Measurements from ENCODE around the gene PERM1. TPM values are rescaled to one million over a fixed set of nuclear protein-coding genes. Genes with fewer than 3 reads are reported as not detected.
"Not testable (repeated sequence)": the region's sequence is repeated elsewhere in the genome, so short reads cannot be mapped to it uniquely, and the experiment has no call there.

The PERM1 gene
- total and polyA plus RNA-seq, 2 experiments from 2014 or later, result 0.45 TPM; not detected in 1

GRCh38 chr1:1011396-1011949 lies 29.6 kb upstream of the PERM1 start:
- Histone ChIP-seq H2AFZ (no peak overlapping the region), H3K9me3 (ENCODE audit: low read depth) (no peaks in the 10 kb centered on the region), H3K4me1 (ENCODE audit: insufficient read depth) (peaks cover 4% of the 10 kb centered on the region; the same call in 1 of the 2 replicates), H4K20me1 (ENCODE audit: insufficient read depth) (no peaks in the 10 kb centered on the region), H3K4me3 (no peak overlapping the region), H3K9ac (no peak overlapping the region), H3F3A (ENCODE audit: insufficient read depth) (no peaks in the 10 kb centered on the region), H3K79me2 (ENCODE audit: insufficient read depth) (no peaks in the 10 kb centered on the region), H3K36me3 (ENCODE audit: low read depth) (no peaks in the 10 kb centered on the region), H3K27me3 (replicated peaks; ENCODE audit: insufficient read depth) (no peaks in the 10 kb centered on the region), H3K27ac (no peak overlapping the region), H3K4me2 (ENCODE audit: unreplicated experiment) (no peak overlapping the region), H3K9me2 (ENCODE audit: insufficient read depth) (no peaks in the 10 kb centered on the region)
- in situ Hi-C loops (cut with MboI), result no loop called here
- DNase-seq, result no peak
- 83 to 87% methylated on average over 14 of the region's 14 CpGs for WGBS, 2 experiments (ENCODE audit: low coverage in 1 of 2, low lambda C conversion rate in 2 of 2, missing lambda C conversion rate in 2 of 2)
- TF ChIP-seq EZH2 (IDR thresholded peaks at IDR 0.05; ENCODE audit: insufficient read depth, poor library complexity, severe bottlenecking) (no peak), EZH2phosphoT487 (IDR thresholded peaks at IDR 0.05; ENCODE audit: insufficient read depth, low read depth) (no peak)

- H3K4me1 ChIP-seq (ENCODE audit: insufficient read depth); DNase-seq; H3K27me3 ChIP-seq (replicated peaks; ENCODE audit: insufficient read depth); H3K4me2 ChIP-seq (ENCODE audit: unreplicated experiment); in situ Hi-C loops (cut with MboI); H3F3A ChIP-seq (ENCODE audit: insufficient read depth); H3K36me3 ChIP-seq (ENCODE audit: low read depth); H4K20me1 ChIP-seq (ENCODE audit: insufficient read depth); H3K9me3 ChIP-seq (ENCODE audit: low read depth); H2AFZ ChIP-seq; H3K79me2 ChIP-seq (ENCODE audit: insufficient read depth); H3K9ac ChIP-seq; H3K9me2 ChIP-seq (ENCODE audit: insufficient read depth); H3K27ac ChIP-seq; H3K4me3 ChIP-seq: not testable (repeated sequence)
- 79 to 81% methylated on average over 8 of the region's 8 CpGs for WGBS, 2 experiments (ENCODE audit: low coverage in 1 of 2, low lambda C conversion rate in 2 of 2, missing lambda C conversion rate in 2 of 2)
Observed at GRCh38 chr1:1010131-1010530, 28.2 kb upstream of the PERM1 start.

GRCh38 chr1:1006305-1007159 lies 24.6 kb upstream of the PERM1 start:
- Histone ChIP-seq H2AFZ (no peak overlapping the region), H3K4me2 (ENCODE audit: unreplicated experiment) (no peak overlapping the region), H4K20me1 (ENCODE audit: insufficient read depth) (no peaks in the 10 kb centered on the region), H3K9ac (no peak overlapping the region), H3K4me1 (ENCODE audit: insufficient read depth) (no peaks in the 10 kb centered on the region; the same call in 1 of the 2 replicates), H3K4me3 (no peak overlapping the region), H3K36me3 (ENCODE audit: low read depth) (no peaks in the 10 kb centered on the region), H3K9me2 (ENCODE audit: insufficient read depth) (no peaks in the 10 kb centered on the region), H3K79me2 (ENCODE audit: insufficient read depth) (no peaks in the 10 kb centered on the region), H3K9me3 (ENCODE audit: low read depth) (no peaks in the 10 kb centered on the region), H3K27ac (no peak overlapping the region), H3F3A (ENCODE audit: insufficient read depth) (no peaks in the 10 kb centered on the region), H3K27me3 (replicated peaks; ENCODE audit: insufficient read depth) (no peaks in the 10 kb centered on the region)
- 68 to 69% methylated on average over 35 to 37 of the region's 37 CpGs for WGBS, 2 experiments (ENCODE audit: low coverage in 1 of 2, low lambda C conversion rate in 2 of 2, missing lambda C conversion rate in 2 of 2)
- in situ Hi-C loops (cut with MboI), result no loop called here
- DNase-seq, result no peak
- TF ChIP-seq EZH2 (IDR thresholded peaks at IDR 0.05; ENCODE audit: insufficient read depth, poor library complexity, severe bottlenecking) (no peak), EZH2phosphoT487 (IDR thresholded peaks at IDR 0.05; ENCODE audit: insufficient read depth, low read depth) (no peak)

GRCh38 chr1:1005774-1006304 lies 23.9 kb upstream of the PERM1 start:
- H3K9me2 ChIP-seq (ENCODE audit: insufficient read depth), result no peaks in the 10 kb centered on the region
- H3K4me3 ChIP-seq, result no peak overlapping the region
- H3K9ac ChIP-seq, result no peak overlapping the region
- H3K27ac ChIP-seq, result no peak overlapping the region
- H3K27me3 ChIP-seq (replicated peaks; ENCODE audit: insufficient read depth), result no peaks in the 10 kb centered on the region
- H3K4me2 ChIP-seq (ENCODE audit: unreplicated experiment), result no peak overlapping the region
- TF ChIP-seq EZH2phosphoT487 (IDR thresholded peaks at IDR 0.05; ENCODE audit: insufficient read depth, low read depth) (no peak), EZH2 (IDR thresholded peaks at IDR 0.05; ENCODE audit: insufficient read depth, poor library complexity, severe bottlenecking) (no peak)
- no peak overlapping the region for H2AFZ ChIP-seq
- no peaks in the 10 kb centered on the region for H3K9me3 ChIP-seq (ENCODE audit: low read depth)
- no peak for DNase-seq
- in situ Hi-C loops (cut with MboI), result no loop called here
- no peaks in the 10 kb centered on the region for H3F3A ChIP-seq (ENCODE audit: insufficient read depth)
- H3K4me1 ChIP-seq (ENCODE audit: insufficient read depth), result no peaks in the 10 kb centered on the region; the same call in 1 of the 2 replicates
- no peaks in the 10 kb centered on the region for H3K36me3 ChIP-seq (ENCODE audit: low read depth)
- WGBS, 2 experiments (ENCODE audit: low coverage in 1 of 2, low lambda C conversion rate in 2 of 2, missing lambda C conversion rate in 2 of 2), result 76% methylated on average over 3 to 14 of the region's 23 CpGs
- no peaks in the 10 kb centered on the region for H3K79me2 ChIP-seq (ENCODE audit: insufficient read depth)
- H4K20me1 ChIP-seq (ENCODE audit: insufficient read depth), result no peaks in the 10 kb centered on the region

All from GM23248 (cell line).